Stimulated activated CD8-positive, alpha-beta memory T cell treated with anti-CD3 and anti-CD28 coated beads, Interleukin-12 subunit alpha, Interleukin-12 subunit beta, amount 100 ng/mL, for 24 hours (primary cell): ENCODE measurements around the gene SLIT1.
"Not testable (repeated sequence)": the region's sequence is repeated elsewhere in the genome, so short reads cannot be mapped to it uniquely, and the experiment has no call there.

Experiments used
- DNase-seq: peaks from one replicate; pipeline ENCODE4 v3.0.0-alpha.2; 2020; ENCODE audit errors: extremely low read depth

SLIT1 gene

GRCh38 chr10:97109547-97109946 is 76.2 kb downstream of the SLIT1 start:
- DNase-seq = no peak

DNA sequence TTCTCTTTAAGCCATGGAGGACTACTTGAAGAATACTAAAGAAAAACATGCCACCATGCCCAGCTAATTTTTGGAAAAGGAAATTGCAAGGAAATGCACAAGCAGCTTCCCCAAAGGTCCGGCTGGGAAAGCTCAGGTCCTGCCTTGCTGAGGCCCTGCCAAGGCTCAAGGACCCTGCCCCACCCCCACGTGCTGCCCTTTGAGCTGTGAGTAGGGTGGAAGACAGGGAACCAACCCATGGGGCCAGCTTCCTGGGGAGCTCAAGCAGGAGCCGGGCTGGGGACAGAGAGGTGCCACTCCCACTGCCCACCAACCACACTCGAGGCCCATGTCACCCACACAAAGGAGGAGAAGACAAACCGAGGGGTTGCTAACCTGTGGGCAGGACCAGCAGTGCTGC is 78.2 kb downstream of the SLIT1 start:
- no peak for DNase-seq

DNA sequence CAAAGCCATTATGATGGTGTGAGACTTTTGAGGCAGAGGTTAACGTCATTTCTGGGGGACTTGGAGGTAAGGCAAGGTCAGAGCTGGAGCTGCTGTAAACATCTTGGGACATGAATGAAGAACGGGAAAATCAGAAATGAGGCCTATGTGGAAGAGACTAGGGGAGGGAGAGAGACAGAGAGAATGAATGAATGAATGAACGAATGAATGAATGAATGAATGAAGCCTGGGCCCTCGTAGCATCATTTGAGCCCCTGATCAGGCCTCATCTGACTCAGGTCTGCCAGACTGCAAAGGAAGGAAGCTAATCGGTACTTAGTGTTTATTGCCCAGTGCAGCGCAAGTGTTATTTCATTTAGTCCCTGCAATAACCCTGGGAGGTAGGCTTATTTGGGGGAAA is 79.6 kb downstream of the SLIT1 start:
- no peak for DNase-seq

DNA sequence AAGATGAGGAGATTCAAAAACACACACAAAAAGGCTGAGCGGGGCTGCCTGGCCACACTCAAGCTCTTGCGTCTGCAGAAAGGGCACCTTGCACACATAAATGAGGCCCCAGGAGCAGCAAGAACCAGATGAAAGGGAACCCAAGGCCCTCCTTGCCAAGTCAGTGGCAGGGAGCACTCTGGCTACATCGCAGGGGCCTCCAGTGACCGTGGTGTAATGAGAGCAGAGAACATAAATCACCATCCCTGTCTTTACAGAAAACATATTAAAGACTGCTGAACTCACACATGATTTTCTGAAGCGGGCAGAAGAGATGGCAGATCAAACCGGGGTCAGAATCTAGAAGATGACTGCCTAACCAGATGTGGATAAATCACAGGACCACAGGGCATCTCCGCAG is 80.5 kb downstream of the SLIT1 start:
- DNase-seq = no peak

DNA sequence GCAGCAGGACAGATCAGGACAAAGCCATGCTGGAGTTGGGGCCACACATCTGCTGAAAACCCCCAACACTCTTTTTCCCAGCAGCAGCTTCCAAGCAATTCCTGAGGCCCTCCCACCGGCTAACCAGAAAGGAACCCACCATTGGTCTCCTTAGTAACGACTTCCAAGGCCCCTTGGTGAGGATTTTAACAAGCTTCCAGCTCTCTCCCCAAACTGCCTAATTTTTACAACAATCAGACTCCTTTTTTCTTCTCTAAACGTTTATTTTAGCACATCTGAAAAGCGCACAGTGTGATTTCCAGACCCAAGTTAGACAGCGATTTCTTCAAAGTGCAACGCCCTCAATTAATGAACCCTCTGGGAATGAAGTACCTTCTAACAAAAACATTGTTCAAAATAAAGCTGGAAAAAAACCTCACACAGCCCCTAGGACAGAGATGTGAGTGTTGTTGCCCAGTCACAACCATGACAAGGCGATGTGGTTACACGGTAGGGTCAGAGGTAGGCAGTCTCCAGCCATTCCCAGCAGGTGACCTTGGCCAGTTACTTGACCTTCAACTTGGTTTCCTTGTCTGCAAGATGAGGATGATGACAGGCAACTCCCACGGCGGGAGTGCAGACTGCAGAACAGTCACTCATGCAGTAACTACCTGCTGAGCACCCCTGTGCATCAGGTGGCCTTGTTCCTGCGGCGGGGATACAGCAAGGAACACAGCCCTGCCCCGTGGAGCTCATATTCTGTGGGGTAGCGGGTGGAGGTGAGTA is 82.3 kb downstream of the SLIT1 start:
- no peak for DNase-seq

- DNase-seq = no peak
Observed at GRCh38 chr10:97102441-97102840, 83.3 kb downstream of the SLIT1 start.

DNA sequence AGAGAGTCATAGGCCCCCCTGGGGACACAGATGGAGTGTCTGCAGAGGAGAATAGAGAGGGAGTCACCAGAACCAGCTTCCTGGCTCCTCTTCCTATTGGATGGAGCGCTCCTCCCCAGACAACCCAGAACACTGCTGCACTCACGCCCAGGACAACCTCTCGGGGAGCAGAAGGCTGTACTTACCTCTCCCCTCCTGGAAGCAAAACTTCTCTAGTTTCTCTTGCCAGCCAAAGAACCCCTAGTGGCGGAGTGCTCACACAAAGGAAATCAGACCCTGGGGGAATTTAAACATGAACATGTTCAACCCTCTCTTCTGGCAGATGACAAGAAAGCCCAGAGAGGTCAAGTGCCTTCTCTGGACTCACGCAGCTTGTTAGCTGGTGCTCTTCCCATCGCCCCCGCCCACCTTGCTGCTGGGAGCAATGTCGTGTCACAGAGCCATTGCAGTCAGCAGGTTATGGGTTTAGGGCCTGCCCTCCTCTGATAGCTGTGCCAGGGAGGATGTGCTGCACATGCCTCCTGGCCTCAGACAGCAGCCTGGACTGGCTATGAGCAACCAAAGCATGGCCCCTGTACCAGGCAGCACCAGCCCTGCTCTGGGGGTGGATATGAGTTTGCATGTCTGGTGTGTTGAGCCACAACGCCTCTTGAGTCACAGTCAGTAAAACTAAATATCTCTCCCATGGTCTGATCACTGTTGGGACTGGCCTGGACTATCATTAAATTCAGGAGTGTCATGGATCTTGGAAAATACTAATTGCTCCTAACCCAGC is 84.4 kb downstream of the SLIT1 start:
- no peak for DNase-seq

GRCh38 chr10:97100657-97101056 is 85.1 kb downstream of the SLIT1 start:
- DNase-seq = no peak

DNA sequence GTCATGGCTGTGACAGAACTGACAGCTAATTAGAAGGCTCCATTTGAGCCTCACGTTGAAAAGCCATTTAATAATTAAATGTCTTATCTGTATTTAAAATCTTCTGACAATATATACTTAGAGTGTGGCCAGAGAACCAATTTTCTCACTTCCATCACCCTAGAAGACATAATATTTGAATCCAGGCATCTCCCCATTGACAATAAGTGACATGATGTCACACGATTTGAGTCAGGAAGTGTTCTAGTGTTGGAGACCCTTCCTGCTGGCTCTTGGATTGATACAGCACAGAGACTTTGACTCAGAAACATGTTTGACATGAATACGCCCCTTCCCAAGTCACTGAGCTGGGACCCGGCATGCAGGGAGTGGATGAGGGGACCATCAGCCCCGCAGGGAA is 85.9 kb downstream of the SLIT1 start:
- no peak for DNase-seq

DNA sequence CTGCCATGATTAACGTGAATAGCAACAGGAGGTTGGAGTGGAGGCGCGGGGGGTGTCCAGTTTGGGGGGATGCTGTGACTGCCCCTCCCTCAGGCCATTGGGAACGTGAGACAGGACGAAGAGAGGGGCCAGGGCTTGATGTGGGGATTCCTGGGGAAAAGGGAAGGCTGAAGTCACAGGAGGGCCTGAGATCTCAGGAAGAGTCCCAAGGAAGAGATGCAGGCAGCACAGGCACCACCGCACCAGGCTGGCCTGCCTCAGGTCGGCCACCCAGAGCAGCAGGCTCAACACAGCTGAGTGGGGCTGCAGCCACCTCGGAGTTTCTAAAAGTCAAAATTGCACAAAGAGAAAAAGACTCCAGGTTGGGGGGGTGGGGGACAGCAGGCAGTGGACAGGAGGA is 86.7 kb downstream of the SLIT1 start:
- DNase-seq = no peak

GRCh38 chr10:97097084-97097433 is 88.7 kb downstream of the SLIT1 start:
- no peak for DNase-seq

GRCh38 chr10:97096261-97097083 is 89.3 kb downstream of the SLIT1 start:
- DNase-seq = no peak

DNA sequence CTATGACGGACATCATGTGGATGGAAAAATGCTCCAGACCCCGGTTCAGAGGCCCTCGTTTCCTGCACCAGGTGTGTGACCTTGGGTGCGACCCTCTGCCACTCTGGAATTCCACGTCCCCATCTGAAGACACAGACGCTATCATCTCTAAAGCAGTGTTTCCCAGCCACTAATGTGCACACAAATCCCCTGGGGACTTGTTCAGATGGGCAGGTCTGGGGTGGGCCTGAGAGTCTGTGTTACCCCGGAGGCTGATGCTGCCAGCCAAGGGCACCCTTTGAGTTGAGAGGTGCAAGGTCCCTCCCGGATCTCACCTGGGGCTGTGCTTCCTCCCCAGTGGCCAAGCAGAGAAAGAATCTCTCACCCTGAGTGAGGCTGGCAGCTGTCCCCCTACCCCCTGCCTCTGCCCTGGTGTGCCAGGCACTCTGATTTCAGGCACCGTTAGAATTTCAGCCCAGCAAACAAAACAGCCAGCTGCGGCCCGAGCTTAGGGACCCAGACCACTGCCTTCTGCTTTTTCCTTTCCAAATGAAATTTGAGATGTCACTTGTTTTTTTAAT is 90.0 kb downstream of the SLIT1 start:
- DNase-seq = no peak

DNA sequence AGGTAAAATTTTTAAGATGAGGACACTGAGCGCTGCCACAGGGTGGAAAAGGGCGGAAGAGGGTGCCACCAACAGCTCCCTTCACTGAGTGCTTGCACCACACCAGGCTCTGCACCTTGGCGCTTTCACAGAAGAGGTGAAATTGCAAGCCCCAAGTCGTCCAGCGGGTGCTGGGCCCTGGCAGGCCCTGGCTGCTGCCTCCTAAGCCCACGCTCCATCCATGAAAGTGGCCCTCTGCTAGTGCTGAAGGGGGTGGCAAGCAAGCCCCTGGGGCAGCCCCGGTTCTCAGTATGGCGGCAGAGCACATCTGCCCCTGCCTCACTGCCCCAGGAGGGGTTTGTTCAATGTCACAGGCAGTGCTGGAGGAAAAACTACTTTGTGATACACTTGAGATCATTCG is 95.1 kb downstream of the SLIT1 start:
- no peak for DNase-seq

- DNase-seq = no peak
Observed at GRCh38 chr10:97090035-97090434, 95.7 kb downstream of the SLIT1 start.

- no peak for DNase-seq
Observed at GRCh38 chr10:97089209-97089870, 96.4 kb downstream of the SLIT1 start.

DNA sequence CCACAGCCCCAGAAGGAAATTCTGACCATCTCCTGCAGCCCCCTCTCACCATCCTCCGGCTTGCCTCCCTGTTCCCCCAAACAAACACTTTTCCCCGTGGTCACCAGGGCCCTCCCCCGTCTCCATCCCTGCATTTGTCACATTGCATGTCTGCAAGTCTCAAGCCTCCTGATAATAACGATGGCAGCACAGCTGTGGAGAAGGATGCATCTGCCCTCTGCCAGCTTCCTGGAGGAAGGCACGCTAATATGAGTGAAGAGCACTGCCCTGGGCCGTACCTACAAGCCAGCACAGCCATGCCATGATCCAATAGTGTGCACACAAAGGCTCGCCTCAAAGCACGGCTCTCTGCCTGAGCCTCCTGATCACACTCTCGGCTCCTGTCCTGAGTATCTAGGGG is 98.5 kb downstream of the SLIT1 start:
- DNase-seq = no peak

GRCh38 chr10:97086530-97086929 is 99.2 kb downstream of the SLIT1 start:
- DNase-seq = no peak

DNA sequence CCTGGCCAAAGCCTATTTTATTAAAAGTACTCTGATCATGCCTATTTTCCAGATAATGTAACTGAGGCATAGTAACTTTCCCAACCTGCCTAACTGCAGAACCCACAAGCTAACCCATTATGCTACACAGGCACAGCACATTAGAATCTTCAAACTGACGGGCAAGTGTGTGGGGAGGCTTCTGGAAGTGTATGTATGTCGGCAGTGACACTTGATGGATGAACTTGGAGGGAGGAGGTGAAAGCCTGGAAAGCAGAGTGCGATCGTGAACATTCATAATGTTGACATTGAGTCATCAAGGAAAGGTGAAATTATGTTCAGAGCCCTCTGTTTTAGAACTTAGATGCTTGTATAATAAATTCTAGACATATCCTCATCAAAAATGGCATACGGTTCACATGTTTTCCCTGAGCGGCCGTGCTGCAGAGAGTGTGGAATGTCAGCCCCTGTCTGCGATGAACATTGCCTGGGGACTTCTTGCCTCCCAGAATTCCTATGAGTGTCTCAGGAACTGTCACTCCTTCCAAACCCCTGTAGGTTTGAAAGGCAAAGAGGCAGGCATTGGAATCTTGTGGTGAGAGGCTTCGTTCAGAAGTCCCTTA is 102.4 kb downstream of the SLIT1 start:
- DNase-seq = no peak

DNA sequence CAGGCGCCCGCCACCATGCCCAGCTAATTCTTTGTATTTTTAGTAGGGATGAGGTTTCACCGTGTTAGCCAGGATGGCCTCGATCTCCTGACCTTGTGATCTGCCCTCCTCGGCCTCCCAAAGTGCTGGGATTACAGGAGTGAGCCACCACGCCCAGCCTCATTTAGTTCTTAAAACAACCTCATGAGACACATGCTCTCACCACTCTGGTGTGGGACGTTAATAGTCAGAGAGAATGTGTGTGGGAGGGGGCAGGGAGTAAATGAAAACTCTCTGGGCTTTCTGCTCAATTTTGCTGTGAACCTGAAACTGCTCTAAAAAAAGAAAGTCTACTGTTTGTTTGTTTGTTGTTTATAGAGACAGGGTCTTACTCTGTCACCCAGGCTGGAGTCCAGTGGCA is 103.2 kb downstream of the SLIT1 start:
- DNase-seq = not testable (repeated sequence)

GRCh38 chr10:97081621-97082235 is 104.0 kb downstream of the SLIT1 start:
- DNase-seq = no peak
